Measurements from ENCODE around the gene TMC1.

Gene TMC1

DNA sequence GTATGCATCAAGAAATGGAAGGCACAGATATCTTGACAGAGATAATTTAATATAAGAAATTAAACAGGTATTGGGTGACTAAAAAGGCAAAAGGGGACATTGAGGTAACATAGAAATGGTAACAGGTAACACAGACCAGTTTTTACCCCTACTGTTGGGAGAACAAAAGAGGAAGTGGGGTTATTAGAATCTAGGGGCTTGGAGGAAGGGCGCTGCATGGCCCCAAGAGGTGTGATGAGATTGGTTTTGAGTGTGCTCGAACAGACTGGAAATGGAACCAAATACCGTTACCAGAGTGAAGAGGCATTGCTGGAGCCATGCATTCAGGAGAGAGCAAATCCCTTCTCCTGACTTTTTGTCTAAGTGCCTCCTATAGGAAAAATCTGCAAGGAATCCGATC is 237.5 kb downstream of the TMC1 start:
- in situ Hi-C loops (cut with HindIII; ENCODE audit: low sequenced_read_pairs) = no loop called here

DNA sequence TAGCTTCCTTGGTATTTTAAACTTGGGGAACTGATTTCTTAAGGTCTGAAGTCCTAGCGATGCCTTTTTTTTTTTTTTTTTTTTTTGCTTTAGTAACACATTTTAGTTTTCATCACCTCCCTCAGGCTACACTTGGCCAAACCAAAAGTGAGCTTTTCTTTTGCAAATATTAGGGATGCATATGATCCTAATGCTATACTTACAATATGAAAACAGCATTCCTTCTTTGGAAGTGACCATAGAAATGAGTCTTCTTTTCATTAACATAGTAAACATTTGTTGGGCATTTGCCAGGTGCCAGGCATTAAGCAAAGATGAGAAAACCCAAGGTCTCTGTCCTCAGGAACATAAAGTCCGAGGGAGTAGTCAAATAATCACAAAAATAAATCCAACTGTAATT is 241.6 kb downstream of the TMC1 start:
- in situ Hi-C loops (cut with HindIII; ENCODE audit: low sequenced_read_pairs) = no loop called here
- TF ChIP-seq CTCF (IDR thresholded peaks at IDR 0.05; ENCODE audit: low read depth, low read length) = no peak
- DNase-seq (ENCODE audit: low read depth, low spot score) = no peak
- no peak overlapping the region for H3K4me3 ChIP-seq (ENCODE audit: low read depth, low read length)

More for the DNA sequence above, 237.5 kb downstream of the TMC1 start:
- no peak for TF ChIP-seq CTCF (IDR thresholded peaks at IDR 0.05; ENCODE audit: low read depth, low read length)
- H3K4me3 ChIP-seq (ENCODE audit: low read depth, low read length) = no peak overlapping the region
- no peak for DNase-seq (ENCODE audit: low read depth, low spot score)

DNA sequence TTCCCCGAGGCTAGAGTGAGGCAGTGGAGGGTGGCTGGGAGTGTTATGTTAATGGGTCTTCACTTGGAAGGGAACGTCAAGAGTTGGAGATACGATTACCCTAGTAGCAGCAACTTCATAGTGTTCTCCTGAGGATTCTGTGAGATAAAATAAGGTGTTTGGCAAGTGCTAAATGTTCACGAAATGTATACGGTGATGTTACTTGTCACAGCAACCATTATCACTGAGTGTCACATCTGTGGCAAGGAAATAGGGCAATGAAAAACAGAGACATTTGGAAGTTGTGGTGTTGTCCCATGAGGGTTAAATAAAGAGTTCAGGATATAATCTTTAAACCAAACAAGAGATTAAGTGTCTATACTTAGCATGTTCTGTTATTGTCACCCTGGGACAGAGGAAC is 248.1 kb downstream of the TMC1 start:
- no peak overlapping the region for H3K4me3 ChIP-seq (ENCODE audit: low read depth, low read length)
- no peak for DNase-seq (ENCODE audit: low read depth, low spot score)
- in situ Hi-C loops (cut with HindIII; ENCODE audit: low sequenced_read_pairs) = no loop called here
- no peak for TF ChIP-seq CTCF (IDR thresholded peaks at IDR 0.05; ENCODE audit: low read depth, low read length)

DNA sequence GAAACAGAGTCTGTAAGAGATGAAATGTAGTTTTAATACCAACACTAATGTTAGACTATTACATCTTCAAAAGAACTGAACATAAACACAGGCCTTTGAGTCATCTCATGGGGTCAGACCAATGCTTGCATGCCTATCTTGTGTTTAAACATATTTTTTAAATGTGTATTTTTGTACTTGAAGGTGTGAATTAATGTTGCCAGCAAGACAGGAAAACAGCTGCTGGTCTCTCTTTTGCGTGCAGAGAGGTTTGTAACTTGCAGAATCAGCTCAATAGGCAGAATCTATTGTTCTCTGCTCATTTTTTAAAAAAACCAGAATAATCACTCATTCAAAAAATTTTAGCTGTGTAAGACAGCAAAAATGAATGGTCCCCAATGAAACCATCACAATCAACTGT is 251.3 kb downstream of the TMC1 start:
- DNase-seq (ENCODE audit: low read depth, low spot score) = peak; percentile 15
- TF ChIP-seq CTCF (IDR thresholded peaks at IDR 0.05; ENCODE audit: low read depth, low read length) = no peak
- H3K4me3 ChIP-seq (ENCODE audit: low read depth, low read length) = no peak overlapping the region
- in situ Hi-C loops (cut with HindIII; ENCODE audit: low sequenced_read_pairs) = no loop called here

DNA sequence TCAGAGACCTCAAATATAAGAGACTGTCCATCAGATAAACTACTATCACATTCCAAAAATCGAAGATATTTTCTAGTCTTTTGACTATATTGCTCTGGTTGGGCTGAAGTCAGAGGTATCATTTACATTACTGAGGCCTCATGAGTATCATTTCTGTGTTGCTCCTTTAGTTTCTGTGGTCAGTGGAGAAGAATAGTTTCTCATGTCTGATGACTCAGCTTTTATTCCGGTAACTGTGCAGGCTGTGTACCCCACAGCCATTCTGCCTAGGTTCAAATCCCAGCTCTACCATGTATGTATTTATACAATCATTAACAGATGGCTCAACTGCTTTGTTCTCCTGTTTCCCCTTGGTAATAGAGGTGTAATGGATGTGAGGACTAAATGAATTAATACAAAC is 252.2 kb downstream of the TMC1 start:
- no peak for TF ChIP-seq CTCF (IDR thresholded peaks at IDR 0.05; ENCODE audit: low read depth, low read length)
- no peak overlapping the region for H3K4me3 ChIP-seq (ENCODE audit: low read depth, low read length)
- in situ Hi-C loops (cut with HindIII; ENCODE audit: low sequenced_read_pairs) = no loop called here
- peak; percentile 24 for DNase-seq (ENCODE audit: low read depth, low spot score)

DNA sequence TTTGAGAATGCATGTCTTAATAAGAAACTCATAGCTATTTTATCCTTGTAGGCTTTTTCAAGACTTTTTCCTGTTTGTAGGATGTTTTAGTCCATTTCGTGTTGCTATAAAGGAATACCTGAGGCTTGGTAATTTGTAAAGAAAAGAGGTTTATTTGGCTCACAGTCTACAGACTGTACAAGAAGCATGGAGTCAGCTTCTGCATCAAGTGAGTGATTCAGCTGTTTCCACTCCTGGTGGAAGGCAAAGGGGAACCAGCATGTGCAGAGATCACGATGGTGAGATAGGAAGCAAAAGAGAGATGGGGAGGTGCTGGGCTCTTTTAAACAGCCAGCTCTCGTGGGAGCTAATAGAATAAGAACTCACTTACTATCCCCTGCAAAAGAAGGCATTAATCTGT is 254.2 kb downstream of the TMC1 start:
- in situ Hi-C loops (cut with HindIII; ENCODE audit: low sequenced_read_pairs) = no loop called here
- no peak for DNase-seq (ENCODE audit: low read depth, low spot score)
- TF ChIP-seq CTCF (IDR thresholded peaks at IDR 0.05; ENCODE audit: low read depth, low read length) = no peak
- no peak overlapping the region for H3K4me3 ChIP-seq (ENCODE audit: low read depth, low read length)

DNA sequence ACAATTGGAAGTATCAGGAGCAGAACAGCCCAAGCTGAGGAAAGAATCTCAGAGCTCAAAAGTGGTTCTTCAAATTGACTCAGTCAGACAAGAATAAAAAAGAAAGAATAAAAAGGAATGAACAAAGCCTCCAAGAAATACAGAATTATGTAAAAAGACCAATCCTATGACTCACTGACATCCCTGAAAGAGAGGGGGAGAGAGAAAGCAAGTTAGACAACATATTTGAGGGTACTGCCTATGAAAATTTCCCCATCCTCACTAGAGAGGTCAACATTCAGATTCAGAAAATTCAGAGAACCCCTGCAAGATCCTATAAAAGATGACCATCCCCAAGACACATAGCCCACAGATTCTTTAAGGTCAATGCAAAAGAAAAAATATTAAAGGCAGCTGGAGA is 258.2 kb downstream of the TMC1 start:
- H3K4me3 ChIP-seq (ENCODE audit: low read depth, low read length) = no peak overlapping the region
- DNase-seq (ENCODE audit: low read depth, low spot score) = no peak
- TF ChIP-seq CTCF (IDR thresholded peaks at IDR 0.05; ENCODE audit: low read depth, low read length) = no peak
- in situ Hi-C loops (cut with HindIII; ENCODE audit: low sequenced_read_pairs) = no loop called here

Measured in astrocyte of the spinal cord (primary cell).